ENCODE data around the gene PLAC8L1.
"Not testable (repeated sequence)": the region's sequence is repeated elsewhere in the genome, so short reads cannot be mapped to it uniquely, and the experiment has no call there.

Gene PLAC8L1, protein sequence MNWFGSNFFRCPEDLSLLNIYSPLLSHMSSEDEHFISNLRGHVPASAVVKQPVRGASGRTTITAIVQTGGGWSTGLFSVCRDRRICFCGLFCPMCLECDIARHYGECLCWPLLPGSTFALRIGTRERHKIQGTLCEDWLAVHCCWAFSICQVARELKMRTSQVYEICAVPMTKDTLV

GRCh38 chr5:146105477-146105876, at the start of gene PLAC8L1:
TSS of gene PLAC8L1 (minus strand) at chr5:146105577. CDS start at chr5:146104311, 1,266 bp downstream.
- no peak for DNase-seq

GRCh38 chr5:146151970-146152369, 46.6 kb upstream of the PLAC8L1 start:
- no peak for DNase-seq

GRCh38 chr5:146137967-146138403, 32.6 kb upstream of the PLAC8L1 start:
- DNase-seq = no peak

GRCh38 chr5:146130440-146131045, 25.2 kb upstream of the PLAC8L1 start:
- no peak for DNase-seq

- no peak for DNase-seq
These were observed 20.7 kb upstream of the PLAC8L1 start for GRCh38 chr5:146126068-146126467.

GRCh38 chr5:146124580-146124979, 19.2 kb upstream of the PLAC8L1 start:
- no peak for DNase-seq

GRCh38 chr5:146121451-146121850, 16.1 kb upstream of the PLAC8L1 start:
- not testable (repeated sequence) for DNase-seq

- no peak for DNase-seq
These were observed 12.9 kb upstream of the PLAC8L1 start for GRCh38 chr5:146118322-146118721.

DNA sequence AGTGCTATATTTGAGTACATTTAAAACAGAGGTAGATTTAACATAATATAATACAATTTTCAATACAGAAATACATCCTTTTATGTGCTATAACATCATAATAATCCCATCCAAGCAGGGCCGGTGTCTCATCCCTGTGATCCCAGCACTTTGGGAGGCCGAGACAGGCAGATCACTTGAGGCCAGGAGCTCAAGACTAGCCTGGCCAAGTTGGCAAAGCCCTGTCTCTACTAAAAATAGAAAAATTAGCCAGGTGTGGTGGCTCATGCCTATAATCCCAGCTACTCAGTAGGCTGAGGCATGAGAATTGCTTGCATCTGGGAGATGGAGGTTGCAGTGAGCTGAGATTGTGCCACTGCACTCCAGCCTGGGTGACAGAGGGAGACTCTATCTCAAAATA, 11.8 kb upstream of the PLAC8L1 start:
- DNase-seq = not testable (repeated sequence)

DNA sequence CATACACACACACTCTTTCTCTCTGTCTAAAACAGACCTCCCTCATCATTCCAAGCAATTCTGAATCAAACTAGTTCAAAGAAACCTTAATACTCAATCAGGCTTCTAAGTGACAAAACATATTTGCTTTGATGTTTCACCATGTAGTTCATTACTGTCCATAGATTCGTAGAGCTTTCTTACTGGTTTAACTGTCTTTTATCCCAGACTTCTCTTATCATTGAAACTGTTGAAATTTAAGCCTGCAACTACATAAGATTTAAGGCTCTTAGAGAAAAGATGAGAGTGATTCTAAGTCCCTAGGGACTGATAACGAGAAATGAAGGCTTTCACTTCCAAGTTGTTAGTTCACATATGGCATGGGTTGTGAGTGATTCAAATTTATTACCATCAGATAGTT, 11.0 kb upstream of the PLAC8L1 start:
- DNase-seq = no peak

DNA sequence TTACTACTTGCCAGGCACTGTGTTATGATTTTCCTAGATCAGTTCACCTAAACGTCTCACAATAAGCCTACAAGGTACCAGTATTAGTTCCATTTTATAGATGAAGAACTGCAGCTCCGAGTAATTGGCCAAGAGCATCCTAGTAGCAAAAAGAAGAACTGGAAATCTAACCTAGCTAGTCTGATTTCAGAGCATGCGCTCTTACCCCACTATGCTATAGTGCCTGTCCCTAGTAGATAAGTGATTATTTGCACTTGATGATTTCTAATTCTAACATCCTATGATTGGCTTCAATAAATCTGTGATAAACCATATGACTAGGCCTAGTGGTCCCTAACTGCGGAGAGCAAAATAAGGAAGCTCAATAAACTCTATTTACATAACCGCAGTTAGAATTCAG, 7.1 kb upstream of the PLAC8L1 start:
- DNase-seq = no peak

- no peak for DNase-seq
These were observed 6.0 kb upstream of the PLAC8L1 start for GRCh38 chr5:146111409-146111808.

- DNase-seq = no peak
These were observed 4.0 kb upstream of the PLAC8L1 start for GRCh38 chr5:146109379-146109778.

GRCh38 chr5:146108870-146109269, 3.5 kb upstream of the PLAC8L1 start:
- not testable (repeated sequence) for DNase-seq

GRCh38 chr5:146107901-146108300, 2.5 kb upstream of the PLAC8L1 start:
- DNase-seq = no peak

DNA sequence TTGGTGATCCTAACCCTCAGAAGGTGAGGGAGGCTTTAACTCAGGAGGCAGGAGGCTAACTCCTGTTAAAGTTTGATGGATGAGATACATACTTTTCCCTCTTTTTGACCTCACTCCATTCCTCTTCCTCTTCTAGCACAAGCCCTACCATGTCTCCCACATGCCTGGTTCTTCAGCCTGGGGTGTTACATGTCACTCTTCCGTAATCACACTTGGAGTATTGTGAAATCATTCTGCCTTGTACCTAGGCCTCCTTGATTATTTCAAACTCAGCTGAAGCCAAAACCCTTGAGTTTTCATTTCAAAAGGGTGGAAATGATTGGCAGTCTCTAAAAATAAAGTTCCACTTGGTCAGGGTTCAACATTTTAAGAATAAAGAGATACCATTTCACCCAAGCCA, 1.8 kb downstream of the PLAC8L1 start:
- no peak for DNase-seq

GRCh38 chr5:146101646-146102045, 3.7 kb downstream of the PLAC8L1 start:
- DNase-seq = no peak

DNA sequence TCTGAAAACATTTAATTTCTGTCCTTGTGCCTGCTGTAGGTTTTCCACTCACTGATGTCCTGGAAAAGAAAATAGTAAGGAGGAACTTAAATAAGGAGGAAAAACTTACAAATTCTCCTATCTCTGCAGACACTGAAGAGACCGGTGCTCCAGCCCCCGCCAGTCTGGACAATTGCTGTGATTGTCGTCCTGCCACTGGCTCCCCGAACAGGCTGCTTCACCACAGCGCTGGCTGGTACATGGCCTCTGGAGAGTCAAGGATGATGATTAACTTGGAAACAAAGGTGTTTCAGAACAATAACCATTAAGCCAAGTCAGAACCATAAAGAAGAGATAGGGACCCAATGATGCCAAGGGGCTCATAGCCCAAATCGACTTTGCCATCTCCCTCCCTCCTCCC, 7.3 kb downstream of the PLAC8L1 start:
- no peak for DNase-seq

- DNase-seq = no peak
These were observed 13.5 kb downstream of the PLAC8L1 start for GRCh38 chr5:146091881-146092280.

DNA sequence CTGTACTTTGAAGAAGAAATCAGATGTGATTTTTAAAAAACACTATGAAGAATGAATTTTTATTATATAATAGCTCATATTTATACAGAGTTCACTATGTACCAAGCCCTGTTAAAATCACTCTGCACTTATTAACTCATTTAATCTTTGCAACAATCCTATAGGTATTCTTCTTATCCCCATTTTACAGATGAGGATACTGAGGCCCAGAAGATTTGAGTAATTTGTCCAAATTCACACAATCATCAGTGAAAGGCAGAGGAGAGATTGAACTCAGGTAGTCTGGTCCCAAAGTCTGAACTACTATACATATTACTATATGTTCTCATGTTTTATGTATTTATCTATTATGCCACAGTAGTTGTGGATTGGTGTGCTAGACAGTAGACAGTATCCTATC, 16.1 kb downstream of the PLAC8L1 start:
- DNase-seq = no peak

GRCh38 chr5:146088098-146088497, 17.3 kb downstream of the PLAC8L1 start:
- DNase-seq = no peak

- DNase-seq = no peak
These were observed 21.0 kb downstream of the PLAC8L1 start for GRCh38 chr5:146084376-146084775.

DNA sequence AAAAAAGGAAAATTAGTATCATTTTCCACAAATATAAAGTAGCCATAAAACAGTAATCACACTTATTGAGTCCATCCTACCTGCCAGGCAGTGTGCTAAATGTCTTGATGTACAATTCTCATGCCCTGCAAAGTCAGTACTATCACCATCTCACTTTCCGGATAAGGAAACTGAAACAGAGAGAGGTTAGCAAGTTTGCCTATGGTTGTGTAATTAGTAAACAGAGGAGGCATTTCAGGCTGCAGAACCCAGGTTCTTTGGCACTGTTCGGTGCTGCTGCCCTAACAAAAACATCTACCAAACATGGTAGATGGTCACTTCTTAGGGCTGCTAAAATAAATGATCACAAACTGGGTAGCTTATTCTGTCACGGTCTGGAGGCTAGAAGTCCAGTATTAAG, 22.6 kb downstream of the PLAC8L1 start:
- no peak for DNase-seq

DNA sequence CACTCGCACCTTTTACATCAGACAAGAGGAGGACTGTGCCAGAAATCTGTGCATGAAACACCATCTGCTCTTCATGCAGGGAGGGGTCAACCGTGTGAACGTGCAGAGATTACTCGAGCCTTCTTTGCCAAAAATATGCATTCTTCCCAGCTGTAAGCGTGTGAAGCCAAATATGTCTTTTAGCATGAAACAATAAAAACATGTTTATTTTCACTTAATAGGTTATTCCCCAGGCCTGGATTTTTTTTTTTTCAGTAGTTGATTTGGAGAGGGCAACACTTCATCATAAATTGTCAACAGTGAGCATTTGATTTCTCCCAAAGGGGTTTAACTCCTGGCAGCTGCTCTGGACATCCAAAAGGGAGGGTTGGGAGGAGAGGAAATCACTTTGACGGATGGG, 23.8 kb downstream of the PLAC8L1 start:
- DNase-seq = no peak
